Karpas-422 (cell line): ENCODE data around the gene ESAM. TPM values are rescaled to one million over a fixed set of nuclear protein-coding genes. Genes with fewer than 3 reads are reported as not detected.
A peak's percentile ranks its signal among the peaks of the same experiment; 100 is the strongest.

Experiments
- DNase-seq: peaks from one replicate; pipeline ENCODE4 v3.0.0-alpha.2; 2015
- H2AFZ ChIP-seq: fragments of 200-600 bp; sonication (generic); 2 replicates; pipeline ENCODE4 v1.6.1; 2014; ENCODE audit warnings: antibody characterized with exemption, low read length, mixed read lengths
- H3K27ac ChIP-seq: fragments of 200-600 bp; sonication (generic); 2 replicates; pipeline ENCODE4 v1.5.1; 2014; ENCODE audit warnings: mild to moderate bottlenecking, low read length, moderate library complexity
- H3K27me3 ChIP-seq: fragments of 200-600 bp; sonication (generic); 2 replicates; pipeline ENCODE4 v1.6.1; 2014; ENCODE audit warnings: low read length, mixed read lengths
- H3K36me3 ChIP-seq: fragments of 200-600 bp; sonication (generic); 2 replicates; pipeline ENCODE4 v1.6.1; 2014; ENCODE audit warnings: low read length, mixed read lengths; ENCODE audit not compliant: insufficient read depth
- H3K4me1 ChIP-seq: fragments of 200-600 bp; sonication (generic); 2 replicates; pipeline ENCODE4 v1.6.1; 2014; ENCODE audit warnings: mild to moderate bottlenecking, low read length, mixed read lengths
- H3K4me2 ChIP-seq: fragments of 200-600 bp; sonication (generic); 2 replicates; pipeline ENCODE4 v1.6.1; 2014; ENCODE audit warnings: low read length, low read depth, mild to moderate bottlenecking; ENCODE audit not compliant: poor library complexity, severe bottlenecking
- H3K4me3 ChIP-seq: fragments of 200-600 bp; sonication (generic); 2 replicates; pipeline ENCODE4 v1.5.1; 2014; ENCODE audit warnings: mild to moderate bottlenecking, antibody characterized with exemption, low read length, mixed read lengths
- H3K79me2 ChIP-seq: fragments of 200-600 bp; sonication (generic); 2 replicates; pipeline ENCODE4 v1.6.1; 2014; ENCODE audit warnings: mild to moderate bottlenecking, low read length, mixed read lengths
- H3K9ac ChIP-seq: fragments of 200-600 bp; sonication (generic); 2 replicates; pipeline ENCODE4 v1.6.0; 2014; ENCODE audit warnings: low read length
- H3K9me2 ChIP-seq: fragments of 200-600 bp; sonication (generic), shearing (Covaris generic); replicated peaks from 2 replicates; pipeline ENCODE4 v1.6.0; 2014; ENCODE audit warnings: mild to moderate bottlenecking, low read length, moderate library complexity; ENCODE audit not compliant: insufficient read depth
- H3K9me3 ChIP-seq: fragments of 300-700, 200-600 bp; sonication (generic); 2 replicates; pipeline ENCODE4 v1.6.1; 2014; ENCODE audit warnings: low read length, mixed read lengths
- H4K20me1 ChIP-seq: fragments of 200-600 bp; sonication (generic); 2 replicates; pipeline ENCODE4 v1.6.1; 2014; ENCODE audit warnings: mild to moderate bottlenecking, antibody characterized with exemption, low read length, low read depth; ENCODE audit not compliant: insufficient read depth
- total RNA-seq: library from RNA; depleted of rRNA; stranded (reverse); fragments of >200 nt; shearing (Covaris generic); gene quantifications from 2 replicates; pipeline ENCODE4 v1.2.3, GENCODE V29; 2014; ENCODE audit warnings: low replicate concordance; rRNA removed

ESAM gene
- not detected in 2 replicates for total RNA-seq

DNA sequence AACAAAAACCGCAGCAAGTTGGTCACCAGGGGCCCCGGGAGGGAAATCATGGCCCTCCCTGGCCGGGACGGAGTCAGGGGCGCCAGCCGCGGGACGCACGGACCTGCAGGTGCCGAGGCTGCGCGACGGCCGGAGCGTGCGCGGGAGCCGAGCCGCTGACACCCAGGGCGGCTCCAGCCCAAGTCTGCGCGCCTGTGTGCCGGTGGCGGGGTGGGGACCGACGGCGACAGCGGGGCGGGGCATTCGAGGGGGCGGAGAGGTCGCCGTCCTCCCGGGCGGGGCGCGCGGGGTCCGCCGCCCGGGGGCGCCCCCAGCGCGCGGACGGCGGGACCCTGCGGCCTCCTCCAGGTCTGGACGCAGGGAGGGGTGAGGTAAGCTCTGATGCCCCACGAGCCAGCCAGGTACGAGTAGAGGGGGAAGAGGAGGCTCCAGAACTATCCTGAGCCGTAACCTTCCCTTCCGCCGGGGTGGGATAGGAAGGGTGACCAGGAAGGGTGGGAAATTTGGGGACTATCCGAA, at the start of gene ESAM:
Gene ESAM (minus strand): TSS at position 186 of the 519 bp plus-strand sequence. CDS start 136 bp downstream, at position 50.
- Histone ChIP-seq H3K27ac (no peak within 1 kb of the TSS), H4K20me1 (no peaks in the 10 kb centered on the region), H3K4me3 (peak within 1 kb of the TSS; percentile 59; the same call in 1 of the 2 replicates), H3K4me2 (peak within 1 kb of the TSS; percentile 69), H3K79me2 (no peaks in the 10 kb centered on the region), H2AFZ (no peak within 1 kb of the TSS), H3K36me3 (no peaks in the 10 kb centered on the region), H3K9ac (peak within 1 kb of the TSS; percentile 45), H3K9me2 (no peaks in the 10 kb centered on the region), H3K9me3 (no peaks in the 10 kb centered on the region), H3K4me1 (peaks cover 24% of the 10 kb centered on the region), H3K27me3 (no peaks in the 10 kb centered on the region)
- peak; percentile 67 for DNase-seq

DNA sequence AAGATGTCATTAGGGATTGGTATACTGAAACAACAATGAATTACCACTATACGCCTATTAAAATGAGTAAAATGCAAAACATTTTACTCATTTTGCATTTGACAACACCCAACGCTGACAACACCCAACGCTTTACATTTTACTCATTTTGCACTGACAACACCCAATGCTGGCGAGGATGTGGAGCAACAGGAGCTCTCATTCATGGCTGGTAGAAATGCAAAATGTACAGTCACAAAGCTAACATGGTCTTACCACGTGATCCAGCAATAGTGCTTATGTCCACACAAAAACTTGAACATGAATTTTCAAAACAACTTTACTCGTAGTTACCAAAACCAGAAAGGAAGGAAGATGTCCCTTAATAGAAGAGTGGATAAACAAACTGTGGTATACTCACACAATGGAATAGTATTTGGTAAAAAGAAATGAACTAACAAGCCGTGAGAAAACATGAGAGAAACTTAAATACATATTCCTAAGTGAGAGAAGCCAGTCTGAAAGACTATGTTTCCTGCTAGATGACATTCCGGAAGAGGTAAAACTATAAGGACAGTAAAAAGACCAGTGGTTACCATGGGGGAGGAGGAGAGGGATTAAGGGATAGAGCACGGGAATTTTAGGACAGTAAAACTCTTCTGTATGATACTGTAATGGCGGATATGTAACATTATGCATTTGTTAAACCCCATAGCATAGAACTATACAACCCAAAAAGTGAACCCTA, 49.5 kb upstream of the ESAM start:
- DNase-seq, result no peak
- H3K27ac ChIP-seq, result no peak overlapping the region
- H3K4me2 ChIP-seq, result no peak overlapping the region
- H2AFZ ChIP-seq, result no peak overlapping the region
- H3K27me3 ChIP-seq, result no peaks in the 10 kb centered on the region
- H3K9me3 ChIP-seq, result no peaks in the 10 kb centered on the region
- no peak overlapping the region for H3K4me3 ChIP-seq
- H3K79me2 ChIP-seq, result no peaks in the 10 kb centered on the region
- H3K9me2 ChIP-seq, result no peaks in the 10 kb centered on the region
- no peaks in the 10 kb centered on the region for H3K4me1 ChIP-seq
- H4K20me1 ChIP-seq, result no peaks in the 10 kb centered on the region
- H3K9ac ChIP-seq, result no peak overlapping the region
- H3K36me3 ChIP-seq, result no peaks in the 10 kb centered on the region

DNA sequence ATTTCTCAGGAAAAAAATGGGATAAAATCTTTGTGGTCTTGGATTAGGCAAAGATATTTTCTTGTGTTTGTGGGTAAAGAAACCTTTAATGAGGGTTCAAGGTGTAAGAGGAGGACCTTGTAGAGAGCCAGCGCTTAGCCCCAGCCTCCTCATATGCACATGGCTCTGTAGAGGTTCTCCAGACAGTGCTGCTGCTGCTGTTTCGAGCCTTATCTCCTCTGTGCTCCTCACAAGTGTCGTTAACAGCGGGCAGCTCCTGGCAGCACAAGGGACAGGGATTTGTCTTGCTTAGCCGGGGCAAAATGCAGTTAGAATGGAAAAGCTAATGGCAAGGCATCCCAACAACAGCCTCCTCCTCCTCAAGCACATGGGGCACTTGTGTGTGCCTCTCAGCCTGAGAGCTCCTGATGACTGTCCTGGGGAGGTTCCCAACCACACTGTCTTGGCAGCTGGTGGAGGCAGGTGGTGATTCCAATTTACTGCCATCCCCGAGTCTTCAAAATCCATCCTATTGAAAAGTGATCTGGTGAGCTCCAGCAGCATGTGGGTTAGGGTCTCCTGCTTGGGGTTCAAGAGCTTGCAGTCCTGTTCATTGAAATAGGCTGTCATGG, 45.7 kb upstream of the ESAM start:
- Histone ChIP-seq H3K9me2 (no peaks in the 10 kb centered on the region), H3K9ac (no peak overlapping the region), H3K79me2 (no peaks in the 10 kb centered on the region), H3K27me3 (no peaks in the 10 kb centered on the region), H3K27ac (no peak overlapping the region), H3K4me2 (no peak overlapping the region), H4K20me1 (no peaks in the 10 kb centered on the region), H3K4me3 (no peak overlapping the region), H3K4me1 (no peaks in the 10 kb centered on the region), H2AFZ (no peak overlapping the region), H3K9me3 (no peaks in the 10 kb centered on the region), H3K36me3 (no peaks in the 10 kb centered on the region)
- no peak for DNase-seq

- Histone ChIP-seq H3K27ac (no peak overlapping the region), H3K4me2 (no peak overlapping the region), H3K9me2 (no peaks in the 10 kb centered on the region), H3K4me1 (no peaks in the 10 kb centered on the region), H3K9me3 (no peaks in the 10 kb centered on the region), H3K36me3 (no peaks in the 10 kb centered on the region), H4K20me1 (no peaks in the 10 kb centered on the region), H3K79me2 (no peaks in the 10 kb centered on the region), H3K4me3 (no peak overlapping the region), H2AFZ (no peak overlapping the region), H3K9ac (no peak overlapping the region), H3K27me3 (no peaks in the 10 kb centered on the region)
- no peak for DNase-seq
Observed at GRCh38 chr11:124807201-124807600, 45.1 kb upstream of the ESAM start.

DNA sequence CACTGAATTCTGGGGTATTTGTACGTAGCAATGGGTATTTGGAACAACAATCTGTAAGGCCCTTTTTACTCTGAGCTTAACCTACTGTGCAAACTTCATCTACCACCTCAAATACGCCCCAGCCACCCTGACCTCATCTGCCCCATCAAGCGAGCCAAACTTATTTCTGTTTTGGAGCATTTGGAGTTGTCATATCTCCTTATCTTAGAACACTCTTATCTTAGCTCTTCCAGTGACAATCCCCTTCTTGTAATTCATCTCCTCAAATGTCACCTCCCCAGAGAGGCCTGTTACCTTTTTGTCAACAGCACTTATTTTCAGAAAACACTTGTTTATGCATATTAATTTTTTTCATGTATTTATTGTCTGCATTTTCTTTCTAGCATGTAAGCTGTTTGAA, 42.8 kb upstream of the ESAM start:
- no peak for DNase-seq
- Histone ChIP-seq H2AFZ (no peak overlapping the region), H3K27ac (no peak overlapping the region), H3K36me3 (no peaks in the 10 kb centered on the region), H3K27me3 (no peaks in the 10 kb centered on the region), H3K4me1 (peaks cover 5% of the 10 kb centered on the region), H3K9me2 (no peaks in the 10 kb centered on the region), H3K9ac (no peak overlapping the region), H3K4me2 (no peak overlapping the region), H3K4me3 (no peak overlapping the region), H4K20me1 (no peaks in the 10 kb centered on the region), H3K79me2 (no peaks in the 10 kb centered on the region), H3K9me3 (no peaks in the 10 kb centered on the region)

DNA sequence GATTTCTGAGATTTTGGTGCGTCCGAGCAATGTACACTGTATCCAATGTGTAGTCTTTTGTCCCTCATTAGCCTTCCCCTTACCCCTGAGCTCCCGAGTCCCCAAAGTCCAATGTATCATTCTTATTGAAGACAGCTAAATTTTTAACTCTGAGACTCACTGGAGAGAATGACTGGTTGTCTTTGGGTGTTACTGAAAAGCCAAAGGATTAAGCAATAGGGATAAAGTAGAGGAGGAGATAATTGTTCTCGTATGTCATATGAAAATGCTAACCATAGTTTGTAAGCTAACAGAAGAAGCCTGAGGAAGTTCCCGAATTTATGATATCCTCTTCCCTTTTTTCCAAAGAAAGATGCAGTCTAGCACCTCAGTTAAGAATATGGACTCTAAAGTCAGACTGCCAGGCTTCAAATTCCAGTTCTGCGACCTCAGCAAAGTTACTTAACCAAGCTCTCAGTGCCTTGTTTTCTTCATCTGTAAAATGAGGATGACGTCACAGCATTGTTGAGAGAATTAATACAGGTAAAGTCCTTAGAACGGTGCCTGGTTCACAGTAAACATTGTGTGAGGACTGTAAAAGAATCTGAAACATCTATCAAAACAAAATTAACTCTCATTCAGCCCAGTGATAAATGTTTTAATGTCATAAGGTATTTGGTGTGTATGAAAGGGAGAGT, 39.7 kb upstream of the ESAM start:
- peaks cover 14% of the 10 kb centered on the region for H3K4me1 ChIP-seq
- no peaks in the 10 kb centered on the region for H3K36me3 ChIP-seq
- no peak overlapping the region for H3K4me3 ChIP-seq
- DNase-seq, result no peak
- no peak overlapping the region for H3K27ac ChIP-seq
- H3K4me2 ChIP-seq, result no peak overlapping the region
- H3K27me3 ChIP-seq, result no peaks in the 10 kb centered on the region
- peaks cover 11% of the 10 kb centered on the region; the same call in 1 of the 2 replicates for H4K20me1 ChIP-seq
- H3K79me2 ChIP-seq, result peaks cover 9% of the 10 kb centered on the region; the same call in 1 of the 2 replicates
- no peak overlapping the region for H2AFZ ChIP-seq
- no peaks in the 10 kb centered on the region for H3K9me2 ChIP-seq
- H3K9ac ChIP-seq, result no peak overlapping the region
- no peaks in the 10 kb centered on the region for H3K9me3 ChIP-seq

GRCh38 chr11:124801014-124801413, 38.9 kb upstream of the ESAM start:
- DNase-seq, result no peak
- Histone ChIP-seq H3K4me1 (peaks cover 14% of the 10 kb centered on the region), H3K27ac (no peak overlapping the region), H3K9me3 (no peaks in the 10 kb centered on the region), H4K20me1 (peaks cover 14% of the 10 kb centered on the region; the same call in 1 of the 2 replicates), H3K4me2 (peak overlapping the region; percentile 86), H3K79me2 (peaks cover 9% of the 10 kb centered on the region; the same call in 1 of the 2 replicates), H3K27me3 (no peaks in the 10 kb centered on the region), H3K9ac (peak overlapping the region; percentile 76), H3K36me3 (no peaks in the 10 kb centered on the region), H3K4me3 (peak overlapping the region; percentile 78), H2AFZ (peak overlapping the region; percentile 75; the same call in 1 of the 2 replicates), H3K9me2 (no peaks in the 10 kb centered on the region)
